Measurements from ENCODE around the gene GPR157.
A peak's percentile ranks its signal among the peaks of the same experiment; 100 is the strongest.
"Not testable (repeated sequence)": the region's sequence is repeated elsewhere in the genome, so short reads cannot be mapped to it uniquely, and the experiment has no call there.

GPR157 gene

GRCh38 chr1:9146156-9146555 is 17.3 kb upstream of the GPR157 start:
- no peak for DNase-seq (ENCODE audit: low spot score)

- DNase-seq (ENCODE audit: low spot score), result no peak
Observed at GRCh38 chr1:9145714-9146113, 16.8 kb upstream of the GPR157 start.

GRCh38 chr1:9145021-9145668 is 16.2 kb upstream of the GPR157 start:
- peak; percentile 68 for DNase-seq (ENCODE audit: low spot score)

- not testable (repeated sequence) for DNase-seq (ENCODE audit: low spot score)
Observed at GRCh38 chr1:9144494-9144893, 15.6 kb upstream of the GPR157 start.

- no peak for DNase-seq (ENCODE audit: low spot score)
Observed at GRCh38 chr1:9143250-9143649, 14.3 kb upstream of the GPR157 start.

GRCh38 chr1:9139930-9140329 is 11.0 kb upstream of the GPR157 start:
- no peak for DNase-seq (ENCODE audit: low spot score)

- DNase-seq (ENCODE audit: low spot score), result no peak
Observed at GRCh38 chr1:9136932-9137331, 8.0 kb upstream of the GPR157 start.

GRCh38 chr1:9135073-9135836 is 6.4 kb upstream of the GPR157 start:
- no peak for DNase-seq (ENCODE audit: low spot score)

GRCh38 chr1:9133870-9134585 is 5.1 kb upstream of the GPR157 start:
- no peak for DNase-seq (ENCODE audit: low spot score)

GRCh38 chr1:9129266-9130041 is 552 bp upstream of the GPR157 start:
- DNase-seq (ENCODE audit: low spot score), result peak; percentile 53

- DNase-seq (ENCODE audit: low spot score), result no peak
Observed at GRCh38 chr1:9128166-9128519, 759 bp downstream of the GPR157 start.

- DNase-seq (ENCODE audit: low spot score), result no peak
Observed at GRCh38 chr1:9127395-9128165, 1.3 kb downstream of the GPR157 start.

- no peak for DNase-seq (ENCODE audit: low spot score)
Observed at GRCh38 chr1:9126511-9126910, 2.4 kb downstream of the GPR157 start.

- not testable (repeated sequence) for DNase-seq (ENCODE audit: low spot score)
Observed at GRCh38 chr1:9125847-9126246, 3.1 kb downstream of the GPR157 start.

GRCh38 chr1:9125325-9125724 is 3.6 kb downstream of the GPR157 start:
- DNase-seq (ENCODE audit: low spot score), result no peak

GRCh38 chr1:9124389-9124788 is 4.5 kb downstream of the GPR157 start:
- not testable (repeated sequence) for DNase-seq (ENCODE audit: low spot score)

GRCh38 chr1:9123665-9124064 is 5.2 kb downstream of the GPR157 start:
- DNase-seq (ENCODE audit: low spot score), result not testable (repeated sequence)

- no peak for DNase-seq (ENCODE audit: low spot score)
Observed at GRCh38 chr1:9121496-9122409, 7.1 kb downstream of the GPR157 start.

- DNase-seq (ENCODE audit: low spot score), result no peak
Observed at GRCh38 chr1:9120312-9120958, 8.5 kb downstream of the GPR157 start.

- DNase-seq (ENCODE audit: low spot score), result no peak
Observed at GRCh38 chr1:9119745-9120144, 9.2 kb downstream of the GPR157 start.

All from RKO (cell line).